ENCODE data around the gene RAD51B.

The RAD51B gene

DNA sequence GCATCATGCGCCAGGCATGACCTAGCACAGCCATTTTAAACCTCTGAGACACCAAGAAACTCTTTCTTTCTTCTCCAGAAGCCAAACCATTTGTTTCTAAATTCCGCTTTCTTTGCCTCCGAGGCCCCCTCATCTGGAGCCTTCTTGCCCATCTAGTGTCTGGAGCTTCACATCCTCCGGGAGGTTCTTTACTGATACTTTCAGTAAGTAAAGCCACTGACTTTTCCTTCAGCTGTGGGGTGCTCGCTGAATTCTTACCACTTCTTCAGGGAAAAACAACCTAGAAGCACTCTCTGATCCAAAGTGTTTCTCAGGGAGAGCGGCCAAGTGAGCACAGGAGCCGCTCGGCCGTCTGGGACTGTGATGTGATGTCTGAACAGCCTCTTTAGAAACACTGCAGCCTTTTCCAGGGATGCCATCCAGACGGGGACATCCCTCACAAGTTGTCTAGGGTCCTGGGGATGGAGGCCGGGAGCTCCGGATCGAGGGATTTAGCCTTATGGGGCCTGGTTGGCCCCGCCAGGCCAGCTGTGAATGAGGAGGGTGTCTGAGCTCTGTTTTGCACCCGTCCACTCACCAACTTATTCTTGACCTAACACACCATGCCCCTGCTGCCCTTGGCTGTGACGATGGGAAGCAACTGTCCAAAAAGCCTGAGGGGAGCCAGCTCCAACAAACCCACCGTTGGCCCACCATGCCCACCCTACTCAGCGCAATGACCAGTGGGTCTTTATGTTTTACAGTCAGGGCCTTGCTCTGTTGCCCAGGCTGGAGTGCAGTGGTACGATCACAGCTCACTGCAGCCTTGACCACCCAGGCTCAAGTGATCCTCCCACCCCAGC is 812.7 kb downstream of the RAD51B start:
- DNase-seq: no peak

- no peak for DNase-seq
Measured at GRCh38 chr14:68633131-68633991, 813.8 kb downstream of the RAD51B start.

DNA sequence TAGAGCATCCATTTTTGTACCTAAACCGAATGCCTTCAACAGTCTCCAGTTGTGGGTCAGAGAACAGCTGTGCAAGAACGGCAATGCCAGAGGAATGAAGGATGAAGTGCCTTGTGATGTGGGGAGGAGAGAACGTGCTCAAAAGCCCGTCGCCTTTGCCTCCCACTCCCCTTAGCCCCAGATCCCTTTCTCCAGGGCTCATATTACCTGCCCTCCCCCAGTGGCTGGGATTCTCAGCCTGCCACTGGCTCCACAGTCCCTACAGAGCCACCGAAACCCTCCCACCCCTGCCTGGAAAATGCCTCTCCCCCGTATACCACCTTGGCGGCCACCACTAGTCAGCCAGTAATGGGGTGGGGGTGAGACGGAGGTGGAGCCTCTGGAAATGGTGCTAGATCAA is 814.8 kb downstream of the RAD51B start:
- no peak for DNase-seq

GRCh38 chr14:68634874-68635595 is 815.5 kb downstream of the RAD51B start:
- no peak for DNase-seq

GRCh38 chr14:68636597-68636996 is 817.0 kb downstream of the RAD51B start:
- no peak for DNase-seq

- no peak for DNase-seq
Measured at GRCh38 chr14:68637106-68638021, 817.8 kb downstream of the RAD51B start.

GRCh38 chr14:68638141-68638999 is 818.8 kb downstream of the RAD51B start:
- DNase-seq: no peak

- DNase-seq: no peak
Measured at GRCh38 chr14:68639000-68639757, 819.6 kb downstream of the RAD51B start.

DNA sequence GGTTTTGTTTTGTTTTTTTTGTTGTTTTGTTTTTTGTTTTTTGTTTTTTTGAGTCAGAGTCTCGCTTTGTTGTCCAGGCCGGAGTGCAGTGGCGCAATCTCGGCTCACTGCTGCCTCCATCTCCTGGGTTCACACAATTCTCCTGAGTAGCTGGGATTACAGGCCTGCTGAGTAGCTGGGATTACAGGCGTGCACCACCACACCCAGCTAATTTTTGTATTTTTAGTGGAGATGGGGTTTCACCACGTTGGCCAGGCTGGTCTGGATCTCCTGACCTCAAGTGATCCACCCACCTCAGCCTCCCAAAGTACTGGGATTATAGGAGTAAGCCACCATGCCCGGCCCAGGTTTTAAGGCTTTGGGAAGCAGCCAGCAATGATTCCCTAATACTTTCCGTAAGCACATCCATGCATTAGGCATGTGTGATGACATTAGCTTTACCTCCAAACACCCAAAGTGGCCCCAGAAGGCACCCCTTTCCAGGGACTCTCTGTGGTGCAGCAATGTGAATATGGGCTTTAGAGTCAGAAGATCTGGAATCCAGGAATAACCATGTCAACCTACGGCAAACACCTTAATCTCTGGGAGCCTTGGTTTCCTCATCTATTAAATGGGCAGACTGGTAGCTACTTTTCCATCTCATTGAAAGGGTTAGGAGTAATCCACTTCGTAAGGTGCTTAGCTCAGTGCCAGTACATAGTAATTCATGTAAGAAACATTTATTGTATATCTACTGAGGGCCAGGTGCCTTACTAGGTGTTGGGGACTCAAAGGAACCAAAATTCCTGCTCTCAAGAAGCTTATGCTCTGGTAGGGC is 820.4 kb downstream of the RAD51B start:
- no peak for DNase-seq

DNA sequence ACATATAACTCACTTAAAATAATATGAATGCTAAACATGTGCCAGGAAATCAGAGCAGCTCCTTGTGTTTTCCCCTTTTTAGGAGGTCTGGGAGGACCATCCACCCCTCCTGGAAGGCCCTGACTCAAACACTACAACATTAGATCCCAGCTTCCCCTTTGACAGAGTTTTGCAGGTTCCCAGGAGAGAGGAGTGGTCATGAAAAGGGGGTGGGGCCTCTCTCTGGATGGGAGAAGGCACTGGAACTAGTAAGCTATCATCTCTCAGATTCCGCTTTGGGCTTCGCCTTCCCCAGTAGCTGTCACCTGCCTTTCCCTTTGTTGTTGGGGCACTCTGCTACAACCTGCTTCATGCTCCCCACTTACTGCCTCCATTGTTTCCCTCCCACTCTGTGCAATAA is 824.1 kb downstream of the RAD51B start:
- no peak for DNase-seq

GRCh38 chr14:68644101-68644500 is 824.5 kb downstream of the RAD51B start:
- DNase-seq: no peak

DNA sequence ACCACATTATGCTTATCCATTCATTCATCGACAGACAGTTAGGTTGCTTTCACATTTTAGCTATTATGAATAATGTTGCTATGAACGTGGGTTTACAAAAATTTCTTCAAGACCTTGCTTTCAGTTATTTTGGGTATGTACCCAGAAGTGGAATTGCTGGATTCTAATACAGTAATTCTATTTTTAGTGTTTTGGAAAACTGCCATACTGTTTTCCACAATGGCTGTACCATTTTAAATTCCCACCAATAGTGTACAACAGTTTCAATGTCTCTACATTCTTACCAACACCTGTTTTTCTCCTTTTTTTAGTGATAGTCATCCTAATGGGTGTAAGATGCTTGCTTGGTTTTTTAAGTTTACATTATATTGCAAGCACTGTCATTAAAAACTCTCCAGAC is 825.8 kb downstream of the RAD51B start:
- no peak for DNase-seq

DNA sequence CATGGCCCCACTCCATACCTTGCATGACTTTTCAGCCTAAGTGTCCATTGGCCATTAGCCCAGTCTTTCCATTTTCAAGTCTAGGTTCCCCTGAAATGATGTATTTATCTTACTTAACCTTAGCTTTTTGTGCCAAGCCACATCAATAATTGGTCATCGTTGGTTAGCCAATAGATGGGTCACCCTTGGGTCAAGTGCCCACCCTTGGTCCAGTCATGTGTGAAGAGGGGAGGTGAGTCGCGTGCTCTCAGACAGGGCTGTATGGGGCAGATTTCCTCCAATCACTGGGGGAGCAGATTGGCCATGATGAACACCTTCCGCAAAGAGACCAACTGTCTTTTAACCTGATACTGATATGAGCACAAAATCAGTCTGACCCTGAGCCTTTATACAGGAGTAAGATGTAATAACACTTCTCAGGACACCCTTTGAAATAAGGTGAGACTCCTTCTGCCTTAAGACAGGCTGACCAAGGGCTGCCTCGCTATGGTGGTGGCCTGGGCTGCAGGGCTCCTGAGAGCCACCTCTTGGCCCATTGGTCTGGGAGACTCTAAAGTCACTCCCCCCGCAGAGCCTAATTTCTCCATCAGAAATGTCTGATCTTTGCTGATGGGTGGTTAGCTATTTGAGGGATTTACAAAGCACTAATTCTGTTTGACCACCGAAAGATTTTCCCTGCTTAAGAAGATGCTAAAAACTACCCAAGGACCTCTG is 830.1 kb downstream of the RAD51B start:
- DNase-seq: no peak

- no peak for DNase-seq
Measured at GRCh38 chr14:68650404-68650994, 830.9 kb downstream of the RAD51B start.

DNA sequence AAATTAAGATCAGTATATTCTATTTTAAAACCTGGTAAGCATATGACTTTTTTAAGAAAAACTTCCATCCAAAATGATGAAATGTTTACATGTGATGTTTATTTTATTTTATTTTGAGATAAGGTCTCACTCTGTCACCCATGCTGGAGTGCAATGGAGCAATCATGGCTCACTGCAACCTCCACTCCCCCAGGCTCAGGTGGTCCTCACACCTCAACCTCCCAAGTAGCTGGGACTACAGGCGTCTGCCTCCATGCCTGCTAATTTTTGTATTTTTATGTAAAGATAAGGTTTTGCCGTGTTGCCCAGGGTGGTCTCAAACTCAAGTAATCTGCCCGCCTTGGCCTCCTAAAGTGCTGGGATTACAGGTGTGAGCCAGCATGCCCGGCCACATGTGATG is 831.5 kb downstream of the RAD51B start:
- no peak for DNase-seq

- no peak for DNase-seq
Measured at GRCh38 chr14:68651652-68652432, 832.3 kb downstream of the RAD51B start.

GRCh38 chr14:68652433-68652690 is 832.8 kb downstream of the RAD51B start:
- no peak for DNase-seq

GRCh38 chr14:68653108-68653507 is 833.5 kb downstream of the RAD51B start:
- no peak for DNase-seq
